ENCODE results near the gene MTMR3.
"Not testable (repeated sequence)": the region's sequence is repeated elsewhere in the genome, so short reads cannot be mapped to it uniquely, and the experiment has no call there.

Gene MTMR3

GRCh38 chr22:29883045-29883774, at the start of gene MTMR3:
Gene MTMR3, plus strand, starts transcription at chr22:29883174. Its CDS starts 87,886 bp downstream, at chr22:29971060.
- peak; percentile 92 for DNase-seq

GRCh38 chr22:29833392-29833965, 49.5 kb upstream of the MTMR3 start:
- no peak for DNase-seq

- DNase-seq, result no peak
Measured at GRCh38 chr22:29834046-29834445, 48.9 kb upstream of the MTMR3 start.

GRCh38 chr22:29836791-29837370, 46.1 kb upstream of the MTMR3 start:
- not testable (repeated sequence) for DNase-seq

GRCh38 chr22:29837741-29838598, 45.0 kb upstream of the MTMR3 start, which contains the start of gene ASCC2:
Gene ASCC2, minus strand, starts transcription at chr22:29838274. Its CDS starts 5,949 bp downstream, at chr22:29832325.
- peak; percentile 100 for DNase-seq

GRCh38 chr22:29838599-29838956, 44.4 kb upstream of the MTMR3 start:
- peak; percentile 6 for DNase-seq

- DNase-seq, result no peak
Measured at GRCh38 chr22:29839039-29839438, 43.9 kb upstream of the MTMR3 start.

GRCh38 chr22:29840498-29840897, 42.5 kb upstream of the MTMR3 start:
- DNase-seq, result no peak

GRCh38 chr22:29842172-29842571, 40.8 kb upstream of the MTMR3 start:
- no peak for DNase-seq

GRCh38 chr22:29842740-29843139, 40.2 kb upstream of the MTMR3 start:
- DNase-seq, result peak; percentile 15

- DNase-seq, result no peak
Measured at GRCh38 chr22:29846290-29846689, 36.7 kb upstream of the MTMR3 start.

- no peak for DNase-seq
Measured at GRCh38 chr22:29848111-29848510, 34.9 kb upstream of the MTMR3 start.

GRCh38 chr22:29854432-29854831, 28.5 kb upstream of the MTMR3 start:
- DNase-seq, result no peak

- DNase-seq, result no peak
Measured at GRCh38 chr22:29855611-29856181, 27.3 kb upstream of the MTMR3 start.

GRCh38 chr22:29856496-29856895, 26.5 kb upstream of the MTMR3 start:
- no peak for DNase-seq

- not testable (repeated sequence) for DNase-seq
Measured at GRCh38 chr22:29859030-29859429, 23.9 kb upstream of the MTMR3 start.

GRCh38 chr22:29860006-29860766, 22.8 kb upstream of the MTMR3 start:
- no peak for DNase-seq

- no peak for DNase-seq
Measured at GRCh38 chr22:29861672-29862297, 21.2 kb upstream of the MTMR3 start.

- DNase-seq, result not testable (repeated sequence)
Measured at GRCh38 chr22:29865572-29865971, 17.4 kb upstream of the MTMR3 start.

- DNase-seq, result no peak
Measured at GRCh38 chr22:29867260-29867659, 15.7 kb upstream of the MTMR3 start.

- no peak for DNase-seq
Measured at GRCh38 chr22:29867851-29868250, 15.1 kb upstream of the MTMR3 start.

- DNase-seq, result no peak
Measured at GRCh38 chr22:29870574-29870973, 12.4 kb upstream of the MTMR3 start.
